VCaP (cell line): ENCODE data around the gene BRMS1.

Experiments used
- H3K27ac ChIP-seq: fragments of 450-650 bp; 2 replicates; pipeline ENCODE4 v1.5.1; 2017
- TF ChIP-seq, protein P1 (sequence below): fragments of 450-650 bp; conservative IDR thresholded peaks from 2 replicates; pipeline ENCODE4 v1.5.1; 2017; ENCODE audit warnings: mild to moderate bottlenecking, moderate library complexity

BRMS1 gene

GRCh38 chr11:66290330-66290621, 54.6 kb downstream of the BRMS1 start:
- peak overlapping the region; percentile 98 for H3K27ac ChIP-seq

DNA sequence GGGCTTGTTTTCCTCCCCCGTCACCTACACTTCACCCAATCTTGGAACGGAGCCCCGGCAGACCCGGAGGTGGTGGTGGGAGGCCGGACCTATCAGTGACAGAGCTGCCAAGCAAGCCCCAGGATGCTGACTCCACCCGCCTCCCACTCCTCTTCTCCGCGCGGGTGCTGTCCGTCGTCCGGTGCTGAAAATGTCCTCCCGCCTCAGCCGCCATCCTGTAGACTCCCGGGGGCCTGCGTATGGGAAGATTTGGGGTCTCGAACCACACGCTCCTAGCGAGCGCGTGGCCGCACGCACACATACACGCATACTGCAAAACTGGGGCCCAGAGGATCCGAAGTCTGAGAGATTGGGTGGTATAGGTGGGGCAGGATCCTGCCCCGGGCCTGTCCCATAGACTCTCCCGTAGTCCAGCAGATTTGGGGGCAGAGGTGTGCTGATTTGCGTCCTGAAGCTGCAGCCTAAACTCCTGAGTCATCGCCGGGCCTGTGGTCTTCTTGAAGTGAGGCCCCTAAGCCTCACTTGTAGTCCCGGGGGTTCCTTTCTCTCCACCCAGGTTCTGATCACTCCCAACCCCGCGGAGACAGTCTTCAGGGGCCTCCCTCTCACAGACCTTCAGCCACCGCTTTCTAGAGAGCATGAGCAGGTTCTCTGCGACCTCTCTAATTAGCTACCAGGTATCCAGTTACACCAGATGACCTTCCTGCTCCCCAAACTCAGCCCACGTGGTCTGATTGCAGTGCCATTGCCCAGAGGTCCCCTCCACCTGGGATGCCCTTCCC, 55.2 kb downstream of the BRMS1 start:
- H3K27ac ChIP-seq = peak overlapping the region; percentile 98
- TF ChIP-seq, protein P1, sequence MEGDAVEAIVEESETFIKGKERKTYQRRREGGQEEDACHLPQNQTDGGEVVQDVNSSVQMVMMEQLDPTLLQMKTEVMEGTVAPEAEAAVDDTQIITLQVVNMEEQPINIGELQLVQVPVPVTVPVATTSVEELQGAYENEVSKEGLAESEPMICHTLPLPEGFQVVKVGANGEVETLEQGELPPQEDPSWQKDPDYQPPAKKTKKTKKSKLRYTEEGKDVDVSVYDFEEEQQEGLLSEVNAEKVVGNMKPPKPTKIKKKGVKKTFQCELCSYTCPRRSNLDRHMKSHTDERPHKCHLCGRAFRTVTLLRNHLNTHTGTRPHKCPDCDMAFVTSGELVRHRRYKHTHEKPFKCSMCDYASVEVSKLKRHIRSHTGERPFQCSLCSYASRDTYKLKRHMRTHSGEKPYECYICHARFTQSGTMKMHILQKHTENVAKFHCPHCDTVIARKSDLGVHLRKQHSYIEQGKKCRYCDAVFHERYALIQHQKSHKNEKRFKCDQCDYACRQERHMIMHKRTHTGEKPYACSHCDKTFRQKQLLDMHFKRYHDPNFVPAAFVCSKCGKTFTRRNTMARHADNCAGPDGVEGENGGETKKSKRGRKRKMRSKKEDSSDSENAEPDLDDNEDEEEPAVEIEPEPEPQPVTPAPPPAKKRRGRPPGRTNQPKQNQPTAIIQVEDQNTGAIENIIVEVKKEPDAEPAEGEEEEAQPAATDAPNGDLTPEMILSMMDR = no peak

More at GRCh38 chr11:66290330-66290621, 54.6 kb downstream of the BRMS1 start:
- TF ChIP-seq, protein P1 = no peak

DNA sequence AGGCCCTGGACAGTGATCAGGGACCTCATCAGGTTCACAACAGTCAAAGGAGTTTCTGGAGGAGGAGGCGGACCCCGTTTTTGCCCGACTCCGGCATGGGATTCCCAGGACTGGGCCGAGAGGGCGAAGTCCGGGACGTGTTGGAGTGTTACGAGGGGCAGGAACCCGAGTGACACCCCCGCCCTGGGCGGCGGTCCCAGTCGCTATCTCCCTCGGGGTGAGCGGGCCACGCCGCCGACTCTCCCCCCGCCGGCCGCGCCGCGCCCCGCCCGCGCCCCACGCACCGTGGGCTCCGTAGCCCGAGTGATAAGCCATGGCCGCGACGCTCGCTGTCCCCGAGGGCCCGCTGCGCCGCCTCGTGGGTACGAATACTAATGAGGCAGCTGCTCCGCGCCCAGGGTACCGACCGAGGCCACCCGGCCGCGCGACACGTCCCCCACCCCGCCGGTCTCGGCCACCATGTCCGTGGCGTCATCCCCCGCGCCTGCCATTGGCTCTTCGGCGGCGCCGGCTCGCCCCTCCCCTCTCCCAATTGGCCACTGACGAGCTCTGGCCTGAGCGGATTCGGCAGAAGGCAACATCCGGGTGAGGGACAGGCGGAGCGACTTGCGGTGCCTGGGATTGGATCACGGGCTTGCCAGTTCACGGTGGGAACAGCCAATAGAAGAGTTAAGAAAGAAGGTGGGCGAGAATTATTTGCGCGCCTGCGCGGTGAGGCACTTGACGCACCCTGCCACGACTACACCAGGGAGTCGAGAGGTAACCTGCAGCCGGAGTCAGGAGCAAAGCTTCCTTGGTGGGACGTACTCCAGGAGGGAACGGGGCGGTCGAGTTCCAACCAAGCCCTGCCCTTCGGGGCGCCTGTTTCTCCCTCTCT, 56.0 kb downstream of the BRMS1 start, which contains the start of gene YIF1A:
YIF1A (minus strand) TSS at position 473 of the 877 bp plus-strand sequence; CDS start at position 315, 158 bp downstream.
- H3K27ac ChIP-seq = peak within 1 kb of the TSS; percentile 98
- TF ChIP-seq, protein P1 = peak; percentile 54

DNA sequence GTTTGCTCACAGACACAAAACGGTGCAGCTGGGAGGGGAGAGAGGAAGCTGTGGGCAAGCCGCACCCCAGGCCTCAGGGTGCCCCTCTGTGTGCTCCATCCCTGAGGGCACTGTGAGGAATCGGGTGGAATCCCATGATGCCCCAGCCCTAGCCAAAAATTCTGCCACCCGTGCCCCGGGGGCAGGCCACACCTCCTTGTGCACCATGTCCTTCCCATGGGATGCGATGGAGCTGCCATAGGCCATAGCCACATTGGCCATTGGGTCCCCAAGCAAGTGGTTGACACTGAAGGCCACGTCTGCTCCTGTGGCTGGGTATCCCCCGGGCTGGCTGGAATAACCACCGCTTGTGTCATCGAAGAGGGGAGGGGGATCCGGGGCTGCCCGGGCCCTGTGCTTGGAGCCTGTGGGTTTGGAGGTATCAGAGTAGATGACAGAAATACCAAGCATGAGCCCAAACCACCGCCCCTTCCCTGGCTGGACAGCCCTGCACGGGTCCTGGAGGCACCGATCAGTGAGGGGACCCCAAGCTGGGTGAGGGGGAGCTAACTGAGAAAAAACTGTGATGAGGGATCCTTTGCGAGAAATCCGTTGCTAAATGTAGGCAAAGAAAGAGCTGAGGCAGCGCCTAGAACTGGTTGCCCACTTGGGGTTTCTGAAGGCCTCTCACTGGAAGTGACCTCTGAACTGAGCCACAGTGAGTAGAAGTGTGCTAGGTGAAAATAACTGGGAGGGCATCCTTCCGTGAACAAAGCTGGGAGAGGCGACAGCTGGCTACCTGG, 56.8 kb downstream of the BRMS1 start:
- TF ChIP-seq, protein P1 = no peak
- peak overlapping the region; percentile 98 for H3K27ac ChIP-seq
